Stimulated activated CD8-positive, alpha-beta memory T cell treated with anti-CD3 and anti-CD28 coated beads, Interleukin-4, amount 100 ng/mL, for 4 hours (primary cell): ENCODE results near the gene ITGA5.

Experiments
- DNase-seq, 2 donors: peaks; one replicate each; pipeline ENCODE4 v3.0.0-alpha.2; 2020; ENCODE audit warnings: low read depth in 2 of 2, low spot score in 1 of 2

The ITGA5 gene

DNA sequence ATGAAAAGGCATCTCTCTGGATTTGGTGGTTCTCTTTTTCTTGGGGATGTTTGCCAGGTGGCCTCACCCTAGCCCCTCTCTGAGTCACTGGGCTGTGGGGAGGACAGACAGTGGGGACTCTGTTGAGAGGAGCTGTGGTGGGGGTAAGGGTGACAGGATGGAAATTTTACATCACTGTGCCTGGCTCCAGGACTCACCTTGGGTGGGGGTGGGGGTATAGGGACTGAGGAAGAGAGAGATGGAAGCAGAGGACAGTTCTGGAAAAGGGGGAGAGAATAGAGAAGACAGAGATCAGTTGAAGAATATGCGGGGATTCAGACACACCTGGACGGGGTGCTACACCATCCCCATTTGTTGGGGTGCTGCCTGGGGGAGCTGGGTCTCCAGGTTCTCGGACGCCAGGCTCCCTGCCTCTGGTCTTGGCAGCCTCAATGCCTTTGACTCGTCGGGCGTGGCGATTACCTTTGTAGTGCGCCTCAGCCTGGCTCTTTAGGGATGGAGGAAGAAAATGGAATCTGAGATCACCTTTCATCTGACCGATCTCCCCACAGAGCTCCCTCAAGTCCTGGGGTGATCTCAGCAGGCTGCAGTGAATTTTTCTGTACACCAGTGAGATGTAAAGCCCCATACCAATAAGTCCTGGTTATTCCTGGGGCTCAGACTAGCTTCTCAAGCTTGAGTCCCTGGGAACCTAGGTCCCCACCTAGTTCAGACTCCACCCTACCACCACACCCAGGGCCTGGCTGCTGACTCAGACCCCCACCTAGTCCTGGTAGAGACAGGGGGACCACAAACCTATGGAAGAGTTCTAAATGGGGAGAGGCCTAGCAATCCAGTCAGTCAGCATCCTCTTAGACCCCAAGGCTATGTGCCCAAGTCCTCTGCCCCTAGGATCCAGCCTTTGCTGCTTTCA lies 45.2 kb downstream of the ITGA5 start:
- no peak for DNase-seq

DNA sequence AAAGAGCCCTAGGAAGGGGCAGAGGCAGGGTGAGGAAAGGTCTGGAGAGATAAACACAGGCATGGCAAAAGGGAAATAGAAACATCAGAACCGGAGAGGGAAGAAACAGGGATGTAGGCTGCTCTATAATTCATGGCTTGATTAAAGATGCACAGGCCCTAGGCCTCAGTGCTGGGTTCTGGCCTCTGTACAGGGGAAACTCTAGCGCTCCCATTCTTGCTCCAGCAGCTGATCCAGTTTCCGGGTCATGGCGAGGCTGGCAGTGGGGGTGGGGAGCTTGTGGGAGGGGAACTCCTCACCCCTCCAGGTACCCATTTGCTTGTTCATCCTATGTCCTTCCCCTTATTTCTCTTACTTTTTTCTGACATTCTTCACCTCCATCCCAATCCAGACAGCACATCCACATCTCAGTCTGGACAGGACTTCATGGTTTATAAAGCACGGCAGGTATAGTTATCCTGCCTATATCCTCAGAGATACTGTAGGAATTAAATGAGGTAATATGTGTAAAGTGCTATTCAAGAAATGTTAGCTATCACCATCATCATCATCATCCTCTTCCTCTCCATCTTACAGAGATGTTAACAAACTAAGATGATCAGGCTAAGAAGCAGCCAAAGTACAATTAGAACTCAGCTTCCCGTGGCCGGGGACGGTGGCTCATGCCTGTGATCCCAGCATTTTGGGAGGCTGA lies 46.8 kb downstream of the ITGA5 start:
- DNase-seq, result no peak

DNA sequence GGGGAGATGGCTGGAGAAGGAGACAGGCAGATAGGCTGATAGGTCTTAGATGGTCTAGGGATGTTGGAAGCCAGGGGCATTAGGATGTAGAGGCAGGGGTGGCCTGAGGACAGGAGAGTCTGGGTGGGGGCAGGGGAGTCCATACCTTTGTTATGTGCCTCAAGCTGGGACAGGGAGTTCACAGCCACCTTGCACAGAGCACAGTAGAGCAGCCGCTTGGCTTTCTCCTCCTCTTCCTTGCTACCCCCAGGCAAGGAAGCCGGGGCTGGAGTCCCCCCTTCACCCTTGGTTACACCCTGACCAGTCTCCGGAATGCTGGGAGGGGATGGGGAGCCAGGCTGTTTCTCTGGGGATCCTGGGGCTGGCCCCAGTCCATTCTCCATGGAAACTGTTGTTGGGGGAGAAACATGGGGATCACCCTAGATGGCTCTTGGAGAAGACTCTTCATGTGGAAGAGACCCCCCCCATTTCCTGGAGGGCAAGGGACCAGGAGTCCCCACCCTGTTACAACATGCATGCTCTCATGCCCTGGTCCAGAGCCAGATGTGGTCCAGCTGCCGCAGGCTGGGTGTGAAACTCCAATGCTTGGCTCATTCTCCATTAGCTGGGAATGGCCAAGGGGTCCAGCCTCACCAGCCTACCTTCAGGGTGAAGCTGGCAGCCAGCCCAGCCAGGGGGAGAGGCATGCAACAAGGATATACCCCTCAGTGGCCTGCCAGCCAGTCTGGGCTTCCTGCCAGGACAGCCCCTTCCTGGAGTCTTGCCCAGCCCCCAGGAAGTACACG lies 47.5 kb downstream of the ITGA5 start:
- DNase-seq, result no peak

DNA sequence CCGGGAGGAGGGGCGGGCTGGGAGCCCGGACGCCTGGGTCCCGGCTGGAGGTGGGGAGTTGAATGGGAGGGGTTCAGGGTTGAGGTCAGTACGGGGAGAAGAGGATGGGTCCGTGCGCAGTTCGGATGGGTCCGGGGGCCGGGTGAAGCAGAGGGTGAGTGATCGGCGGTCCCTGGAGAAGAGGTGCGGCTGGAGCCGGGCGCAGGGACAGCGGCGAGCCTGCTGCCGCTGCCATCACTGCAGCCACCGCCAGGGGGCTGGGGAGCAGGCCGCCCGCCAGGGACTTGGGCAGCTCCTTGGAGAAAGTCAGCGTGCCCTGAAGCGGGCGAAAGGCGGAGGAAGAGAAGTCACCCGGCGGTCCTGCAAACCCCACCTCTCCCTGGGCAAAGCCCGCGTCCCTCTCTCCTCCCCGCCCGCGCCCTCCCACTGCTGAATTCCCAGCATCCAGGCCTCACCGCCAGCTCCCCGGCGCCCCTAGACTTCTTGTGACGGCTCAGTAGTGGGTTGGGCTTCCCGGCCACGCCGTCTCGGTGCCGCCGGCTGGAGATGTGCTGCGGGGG lies 48.8 kb downstream of the ITGA5 start:
- no peak for DNase-seq

DNA sequence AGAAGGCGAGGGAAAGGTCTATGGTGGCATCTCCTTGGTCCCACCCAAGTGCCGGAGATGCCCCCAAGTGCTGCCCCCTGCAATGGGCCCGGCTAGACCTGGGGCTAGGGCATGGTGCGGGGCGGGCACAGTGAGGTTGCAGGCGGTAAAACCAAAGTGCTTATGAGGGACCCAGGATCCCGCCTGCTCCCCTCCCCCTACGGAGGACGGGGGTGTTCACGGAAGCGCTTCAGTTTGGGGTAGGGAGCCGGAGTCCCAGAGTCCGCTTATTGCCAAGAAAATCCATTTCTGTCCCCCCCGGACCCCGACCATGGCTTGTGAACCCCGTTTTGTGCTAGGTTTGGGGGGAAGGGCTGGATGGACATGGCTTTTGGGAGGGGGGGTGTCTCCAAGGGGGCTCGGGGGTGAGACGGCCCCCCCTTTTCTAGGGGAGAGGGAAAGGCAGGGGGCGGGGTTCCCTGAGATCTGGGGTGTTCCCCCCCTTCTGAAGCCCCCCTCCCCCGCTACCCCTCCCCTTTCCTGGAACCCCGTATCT lies 49.4 kb downstream of the ITGA5 start:
- DNase-seq, result no peak

DNA sequence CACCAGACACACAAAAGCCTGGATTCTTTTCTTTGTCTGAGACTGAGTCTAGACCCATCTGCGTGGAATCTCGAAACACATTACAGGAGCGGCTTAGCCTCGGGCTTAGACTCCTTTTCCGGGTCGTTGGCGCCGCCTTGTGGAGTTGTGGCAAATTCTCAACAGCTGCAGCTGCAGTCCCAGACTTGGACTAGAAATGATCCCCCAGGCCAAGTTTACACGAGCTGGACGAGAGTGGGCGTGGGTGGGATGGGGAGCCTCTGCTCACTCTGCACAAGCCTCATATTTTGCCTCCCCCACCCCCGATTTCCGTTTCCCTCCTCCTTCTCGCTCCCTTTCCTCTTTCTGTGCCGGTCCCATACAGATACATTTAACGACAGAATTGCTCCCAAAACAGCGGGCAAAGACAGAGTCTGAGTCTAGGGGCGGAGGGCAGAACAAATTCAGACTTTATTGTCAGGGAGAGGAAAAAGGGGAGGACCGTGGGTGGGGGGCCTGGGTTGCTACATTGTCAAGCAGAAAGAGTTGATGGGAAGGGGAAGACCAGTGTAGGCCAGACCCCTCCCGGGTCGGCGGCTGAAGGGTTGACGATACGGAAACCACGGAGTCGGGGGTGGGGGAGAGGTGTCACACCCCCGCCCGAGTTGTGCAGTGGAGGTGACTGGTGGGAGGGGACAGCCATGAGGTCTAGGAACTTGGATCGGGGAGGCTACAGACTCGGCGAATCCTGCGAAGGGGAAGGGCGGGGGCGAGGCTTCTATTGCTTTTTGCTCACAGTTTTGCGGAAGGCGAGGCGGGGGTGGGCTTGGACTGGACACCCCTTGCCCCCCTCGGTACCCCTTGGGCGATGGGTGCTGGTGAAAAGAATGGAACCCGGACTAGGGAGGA lies 50.1 kb downstream of the ITGA5 start:
- DNase-seq, result peak; percentile 75 to 82

DNA sequence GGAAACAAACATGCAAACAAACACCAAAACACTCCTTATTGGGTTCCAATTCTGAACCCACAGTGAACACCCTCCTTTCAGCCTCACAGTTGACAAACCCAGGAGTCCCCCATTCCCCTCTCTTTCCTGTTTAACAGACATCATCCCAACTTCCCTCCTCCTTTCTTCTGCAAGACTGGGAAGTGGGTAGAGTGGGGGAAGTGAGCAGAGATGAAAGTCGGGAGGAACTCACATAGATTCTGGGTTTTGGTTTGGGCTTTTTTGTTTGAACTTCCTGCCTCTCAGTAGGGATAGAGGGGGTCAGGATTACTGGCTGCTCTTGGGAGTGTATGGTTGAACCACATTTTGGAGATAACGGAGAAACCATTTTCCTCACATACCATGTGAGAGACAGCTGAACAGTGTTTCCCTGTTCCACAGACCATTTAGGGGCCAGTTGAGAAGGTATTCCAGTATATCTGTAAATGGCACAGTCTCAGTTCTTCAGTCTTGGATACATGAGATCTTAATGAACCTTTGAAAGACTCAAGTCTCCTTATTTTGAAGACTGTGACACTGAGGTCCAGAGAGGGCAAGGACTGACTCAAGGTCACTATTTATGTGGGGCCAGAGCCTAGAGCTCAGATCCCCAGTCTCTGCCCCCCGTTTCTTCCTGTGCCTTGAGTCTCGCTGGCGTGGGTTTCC lies 50.9 kb downstream of the ITGA5 start:
- DNase-seq, result no peak

DNA sequence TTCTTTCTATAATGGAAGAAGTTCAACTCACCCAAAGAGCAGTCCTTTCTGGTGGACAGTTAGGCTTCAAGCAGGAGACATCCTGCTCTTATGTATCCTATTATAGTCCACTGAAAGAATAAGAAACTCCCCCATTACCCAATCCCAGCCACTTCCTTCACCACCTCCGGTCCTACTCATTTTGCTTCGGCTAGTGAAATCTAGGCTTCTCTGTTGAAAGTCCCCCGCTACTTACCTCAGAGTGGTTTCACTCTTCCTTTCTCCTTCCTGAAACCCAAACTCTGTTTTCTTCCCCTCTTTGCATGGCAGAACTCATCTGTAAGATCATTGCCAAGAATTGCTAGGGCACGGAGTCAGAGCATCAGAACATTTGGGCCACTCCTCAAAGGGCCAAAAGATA lies 54.7 kb downstream of the ITGA5 start, which contains the start of gene GPR84:
GPR84 (minus strand) TSS at position 74 of the 400 bp plus-strand sequence. CDS start 635 bp downstream, outside the sequence.
- no peak for DNase-seq

DNA sequence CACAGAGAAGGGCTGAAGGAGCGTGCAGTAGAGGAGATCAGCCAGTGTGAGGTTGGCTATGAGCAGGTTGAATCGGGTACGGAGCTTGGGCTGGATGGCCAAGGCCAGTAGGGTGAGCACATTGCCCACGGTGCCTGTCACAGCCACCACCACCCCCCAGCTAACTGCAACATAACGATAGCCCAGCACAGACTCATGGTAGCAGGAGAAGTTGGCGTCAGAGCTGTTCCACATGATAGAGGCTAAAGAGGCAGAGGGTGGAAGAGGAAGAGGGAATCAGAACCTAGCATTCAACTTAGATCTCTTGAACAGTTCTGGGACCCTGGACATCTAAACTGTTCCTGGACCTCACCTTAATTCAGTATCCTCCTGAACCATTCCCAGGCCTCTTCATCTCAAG lies 55.4 kb downstream of the ITGA5 start:
- no peak for DNase-seq

DNA sequence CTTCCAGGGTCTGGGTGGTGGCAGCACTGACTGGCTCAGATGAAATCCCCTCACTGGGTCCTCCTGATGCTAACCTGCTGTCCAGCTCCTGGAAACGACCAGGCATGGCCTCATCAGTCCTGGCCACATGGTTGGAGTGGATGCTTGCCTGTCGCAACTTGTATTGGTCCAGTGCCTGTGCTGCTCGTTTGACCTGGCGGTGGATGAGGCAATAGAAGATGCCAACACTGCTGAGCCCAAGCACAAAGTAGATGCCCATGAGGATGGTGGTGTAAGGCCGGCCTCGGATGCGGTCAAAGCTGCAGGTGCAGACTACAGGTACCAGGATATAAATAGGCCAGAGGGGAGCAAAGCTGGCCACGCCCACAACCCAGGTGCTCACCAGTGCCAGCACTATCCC lies 56.0 kb downstream of the ITGA5 start:
- DNase-seq, result no peak

DNA sequence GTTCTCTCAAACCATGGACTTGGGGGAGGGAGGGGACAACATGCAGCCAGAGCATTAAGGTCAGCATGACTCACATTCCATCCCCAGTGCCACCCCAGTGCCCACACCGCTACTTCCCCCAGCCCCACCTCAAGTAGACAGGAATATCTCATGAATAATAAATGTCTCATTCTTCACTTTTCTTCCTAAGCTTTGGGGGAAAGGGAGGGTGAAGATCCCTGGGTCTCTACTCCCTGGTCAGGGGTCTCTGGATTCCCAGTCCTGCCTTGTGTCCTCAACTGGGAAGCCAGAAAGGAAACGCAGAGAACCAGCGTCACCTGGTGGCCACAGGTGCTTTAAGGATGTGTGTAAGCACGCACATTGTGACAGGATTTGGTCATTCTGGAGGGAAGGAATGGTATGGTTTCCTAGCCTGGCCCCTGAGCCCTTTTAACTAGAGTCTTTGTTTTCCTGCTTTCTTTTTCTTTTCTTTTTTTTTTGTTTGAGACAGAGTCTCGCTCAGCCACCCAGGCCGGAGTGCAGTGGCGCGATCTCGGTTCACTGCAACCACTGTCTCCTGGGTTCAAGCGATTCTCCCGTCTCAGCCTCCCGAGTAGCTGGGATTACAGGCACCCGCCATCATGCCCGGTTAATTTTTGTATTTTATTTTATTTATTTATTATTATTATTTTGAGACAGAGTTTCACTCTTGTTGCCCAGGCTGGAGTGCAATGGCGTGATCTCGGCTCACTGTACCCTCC lies 58.2 kb downstream of the ITGA5 start:
- no peak for DNase-seq

DNA sequence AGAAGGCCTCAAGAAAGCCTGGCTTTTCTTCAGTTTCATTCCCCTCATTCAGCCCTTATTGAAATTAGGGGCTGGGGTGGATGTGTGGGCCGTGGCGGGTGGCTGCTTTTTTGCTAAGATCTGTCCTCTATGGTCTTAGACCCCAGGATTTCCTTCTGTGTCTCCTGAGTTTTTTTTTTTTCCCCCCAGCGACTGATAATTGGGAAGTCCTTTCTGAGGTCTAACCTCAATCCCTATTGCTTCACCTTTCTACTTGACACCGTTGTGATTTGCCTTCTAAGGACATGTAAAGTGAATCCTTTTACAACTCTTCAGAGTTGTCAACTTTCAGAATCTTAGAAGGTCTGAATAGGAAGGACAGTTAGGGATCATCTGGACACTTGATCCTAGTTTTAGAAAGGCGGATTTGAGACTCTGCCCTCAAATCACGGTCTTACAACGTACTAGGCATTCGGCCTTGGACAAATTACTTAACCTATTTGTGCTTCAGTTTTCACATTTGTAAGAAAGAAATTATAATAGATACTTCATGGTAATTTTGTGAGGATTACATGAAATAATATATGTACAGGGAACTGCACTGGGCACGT lies 59.2 kb downstream of the ITGA5 start:
- DNase-seq, result no peak

DNA sequence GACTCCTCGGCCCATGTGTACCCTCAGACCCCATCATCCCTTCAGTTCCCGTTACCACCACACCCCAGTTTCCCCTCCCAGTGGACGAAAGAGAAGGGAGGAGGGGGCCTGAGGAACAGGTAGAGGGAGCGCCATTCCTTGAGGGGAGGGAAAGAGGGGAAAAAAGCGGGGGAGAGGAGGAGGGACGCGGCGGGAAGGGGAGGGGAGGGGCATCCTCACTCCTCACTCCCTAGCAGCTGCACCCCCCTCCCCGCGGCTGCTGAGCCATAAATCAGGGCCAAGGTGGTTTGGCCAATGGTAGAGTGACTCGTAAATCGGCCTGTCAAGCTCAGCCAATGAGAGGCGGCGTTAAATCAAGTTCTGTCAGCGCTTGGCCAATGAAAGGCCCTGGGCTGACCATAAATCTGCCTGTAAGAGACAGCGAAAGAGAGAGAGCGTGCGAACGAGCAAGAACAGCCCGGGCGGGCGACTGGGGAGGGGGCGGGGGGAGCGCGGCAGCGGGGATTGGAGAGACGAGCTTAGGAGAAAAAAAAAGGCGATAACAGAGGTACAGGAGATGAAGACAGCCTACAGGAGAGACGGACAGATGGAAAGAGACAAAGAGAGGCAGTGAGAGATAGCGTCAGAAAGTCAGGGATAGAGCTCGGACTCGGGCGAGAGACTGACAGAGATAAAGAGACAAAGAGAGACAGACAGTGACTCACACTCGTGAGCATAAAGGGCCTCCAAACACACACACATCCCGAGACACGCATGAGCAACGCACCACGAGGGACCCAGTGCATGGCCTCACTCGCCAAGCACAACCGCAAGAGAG lies 59.9 kb downstream of the ITGA5 start:
- peak; percentile 86 to 88 for DNase-seq

DNA sequence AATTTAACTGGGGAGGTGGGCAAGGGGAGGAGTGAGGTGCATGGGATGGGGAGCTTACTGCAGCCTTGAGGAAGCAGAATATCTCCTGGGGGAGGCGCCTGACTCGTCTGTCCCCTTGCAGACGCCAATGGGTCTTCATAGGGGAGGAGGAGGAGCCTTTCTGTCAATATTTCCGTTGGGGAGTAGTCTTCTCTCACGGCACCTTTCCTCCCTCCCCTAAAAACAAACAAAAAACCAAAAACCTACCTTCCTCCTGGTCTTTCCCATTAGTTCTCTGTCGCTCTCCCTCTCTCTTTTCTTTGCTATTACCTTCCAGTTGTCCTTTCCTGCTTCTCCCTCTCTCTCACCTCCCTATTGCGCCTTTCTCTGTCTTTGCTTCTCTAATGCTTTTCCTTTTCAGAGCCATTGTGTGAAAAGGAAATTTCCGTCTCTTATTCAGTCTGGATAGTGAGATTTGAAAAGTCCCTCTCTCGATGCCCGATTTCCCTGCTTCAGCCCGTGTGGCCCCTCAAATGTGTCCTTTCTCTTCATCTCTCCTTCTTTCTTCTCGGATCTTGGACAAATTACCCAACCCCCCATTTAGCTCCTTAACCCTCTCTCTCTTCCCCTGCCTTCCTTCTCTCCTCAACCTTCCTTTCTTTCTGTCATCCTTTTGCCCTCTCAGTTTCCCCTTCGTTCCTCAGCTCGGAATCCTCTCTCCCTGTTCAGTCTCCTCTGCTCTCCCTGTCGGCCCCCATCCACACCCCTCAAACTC lies 60.7 kb downstream of the ITGA5 start:
- DNase-seq, result peak in 1 of 2 donors; percentile 24

DNA sequence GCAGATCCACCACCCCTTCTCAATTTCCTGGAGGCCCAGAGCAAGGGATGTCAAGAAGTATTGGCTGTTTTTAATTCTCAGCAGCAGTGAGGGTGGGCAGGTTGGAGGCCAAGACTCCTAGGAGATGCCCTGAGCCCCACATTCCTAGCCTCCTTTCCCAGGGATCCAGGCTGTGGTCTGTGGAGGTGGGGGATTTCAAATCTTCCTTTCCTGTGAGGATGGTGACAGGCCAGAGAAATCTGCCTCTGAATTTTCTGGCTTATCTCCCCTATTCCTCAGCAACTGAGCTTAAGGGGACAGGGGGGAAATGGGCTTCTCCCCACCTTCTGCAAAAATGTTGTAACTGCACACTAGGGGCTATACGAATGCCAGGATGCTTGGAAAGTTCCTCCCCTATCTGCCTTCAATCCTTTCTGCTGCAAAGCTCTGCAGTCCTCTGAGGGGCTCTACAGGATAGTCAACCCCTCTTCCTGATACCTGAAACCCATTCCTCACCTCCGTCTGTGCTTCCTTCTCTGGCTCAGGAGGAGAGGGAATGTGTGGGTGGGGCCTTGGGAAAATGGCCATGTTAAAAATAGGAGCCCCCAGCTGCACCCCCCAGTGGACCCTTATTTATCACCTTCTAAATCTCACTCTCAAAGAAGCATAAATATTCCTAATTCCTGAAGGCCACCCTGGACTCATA lies 61.4 kb downstream of the ITGA5 start:
- DNase-seq, result no peak

DNA sequence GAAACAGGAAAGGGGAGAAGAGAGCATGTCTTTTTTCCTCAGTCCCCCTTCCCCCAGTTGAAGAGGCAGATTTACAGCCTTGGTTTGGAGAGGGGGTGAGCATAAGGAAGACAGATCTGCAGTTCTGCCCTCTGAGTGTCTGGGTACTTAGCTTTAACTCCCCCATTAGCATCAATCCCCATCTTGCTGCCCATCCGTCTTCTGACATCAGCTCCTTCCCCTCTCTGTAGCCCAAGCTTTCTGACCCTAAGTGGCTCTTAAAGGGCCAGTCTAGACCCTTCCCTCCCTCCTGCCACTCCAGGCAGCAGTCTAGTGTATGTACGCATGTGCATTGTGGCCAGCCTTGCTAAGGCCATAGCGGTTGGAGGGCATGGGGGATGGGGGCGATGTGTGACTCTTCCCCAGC lies 62.1 kb downstream of the ITGA5 start:
- DNase-seq, result no peak
